Measurements from ENCODE around the gene UCK2.

The UCK2 gene

GRCh38 chr1:165875604-165876003, 48.2 kb downstream of the UCK2 start:
- TF ChIP-seq CTCF (IDR thresholded peaks at IDR 0.05; ENCODE audit: borderline replicate concordance, control extremely low read depth, extremely low read depth, insufficient read depth, missing control alignments): no peak
- in situ Hi-C loops (cut with MboI; ENCODE audit: low sequenced_read_pairs, unreplicated experiment): no loop called here

DNA sequence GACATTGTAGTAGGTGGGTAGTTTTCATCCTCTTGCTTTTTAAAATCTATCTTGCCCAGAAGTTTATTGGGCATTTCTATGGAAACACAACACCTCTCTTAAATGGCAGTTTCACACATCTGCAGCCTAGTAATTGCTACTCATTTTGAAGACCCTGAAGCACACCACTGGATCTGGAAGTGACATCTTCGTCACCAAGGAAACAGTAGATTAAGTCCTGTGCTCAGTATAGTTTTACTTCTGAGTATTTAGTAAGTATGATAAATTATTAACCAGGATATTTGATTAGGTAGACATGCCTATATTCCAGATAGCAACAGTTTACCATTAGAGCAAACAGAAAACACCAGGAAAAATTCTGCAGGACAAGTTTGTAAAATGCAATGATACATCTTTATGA, 48.7 kb downstream of the UCK2 start:
- no peak for DNase-seq (ENCODE audit: low spot score)
- in situ Hi-C loops (cut with MboI; ENCODE audit: low sequenced_read_pairs, unreplicated experiment): no loop called here
- TF ChIP-seq CTCF (IDR thresholded peaks at IDR 0.05; ENCODE audit: borderline replicate concordance, control extremely low read depth, extremely low read depth, insufficient read depth, missing control alignments): no peak

More at GRCh38 chr1:165875604-165876003, 48.2 kb downstream of the UCK2 start:
- DNase-seq (ENCODE audit: low spot score): no peak

- TF ChIP-seq CTCF (IDR thresholded peaks at IDR 0.05; ENCODE audit: borderline replicate concordance, control extremely low read depth, extremely low read depth, insufficient read depth, missing control alignments): no peak
- in situ Hi-C loops (cut with MboI; ENCODE audit: low sequenced_read_pairs, unreplicated experiment): no loop called here
- no peak for DNase-seq (ENCODE audit: low spot score)
These were observed 50.0 kb downstream of the UCK2 start for GRCh38 chr1:165877411-165877810.

GRCh38 chr1:165877940-165878556, 50.6 kb downstream of the UCK2 start:
- DNase-seq (ENCODE audit: low spot score): no peak
- TF ChIP-seq CTCF (IDR thresholded peaks at IDR 0.05; ENCODE audit: borderline replicate concordance, control extremely low read depth, extremely low read depth, insufficient read depth, missing control alignments): no peak
- in situ Hi-C loops (cut with MboI; ENCODE audit: low sequenced_read_pairs, unreplicated experiment): no loop called here

DNA sequence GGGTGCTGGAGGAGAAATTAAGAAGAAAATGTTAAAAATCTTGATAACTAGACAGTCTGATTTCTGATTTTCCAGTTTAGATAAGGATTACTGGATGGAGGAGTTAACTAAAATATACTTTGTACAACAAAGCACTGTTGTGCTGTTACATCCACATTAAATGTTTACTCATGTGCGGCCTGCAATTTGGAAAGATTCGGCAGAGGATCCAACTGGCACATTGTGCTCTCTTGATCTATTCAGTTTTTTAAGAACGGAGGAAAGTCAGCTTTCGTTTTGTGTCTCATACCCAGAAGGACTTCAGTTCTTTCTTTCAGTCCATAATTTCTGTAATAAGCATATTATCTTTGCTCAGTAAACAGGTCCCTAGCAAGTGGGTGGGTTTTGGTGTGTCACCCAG, 52.5 kb downstream of the UCK2 start:
- TF ChIP-seq CTCF (IDR thresholded peaks at IDR 0.05; ENCODE audit: borderline replicate concordance, control extremely low read depth, extremely low read depth, insufficient read depth, missing control alignments): no peak
- in situ Hi-C loops (cut with MboI; ENCODE audit: low sequenced_read_pairs, unreplicated experiment): no loop called here

DNA sequence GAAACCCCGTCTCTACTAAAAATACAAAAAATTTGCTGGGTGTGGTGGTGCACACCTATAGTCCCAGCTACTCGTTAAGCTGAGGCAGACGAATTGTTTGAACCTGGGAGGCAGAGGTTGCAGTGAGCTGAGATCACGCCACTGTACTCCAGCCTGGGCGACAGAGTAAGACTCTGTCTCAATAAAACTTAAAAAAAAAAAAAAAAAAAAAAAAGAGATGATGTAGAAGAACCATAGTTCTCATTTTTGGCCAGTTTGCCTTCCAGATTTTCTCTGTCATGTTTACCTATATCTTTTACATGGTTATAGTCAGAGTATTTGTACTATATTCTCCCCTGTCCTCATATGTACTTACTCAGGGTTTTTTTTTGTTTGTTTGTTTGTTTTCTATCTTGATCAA, 53.6 kb downstream of the UCK2 start:
- no peak for DNase-seq (ENCODE audit: low spot score)
- no peak for TF ChIP-seq CTCF (IDR thresholded peaks at IDR 0.05; ENCODE audit: borderline replicate concordance, control extremely low read depth, extremely low read depth, insufficient read depth, missing control alignments)
- in situ Hi-C loops (cut with MboI; ENCODE audit: low sequenced_read_pairs, unreplicated experiment): no loop called here

More for the DNA sequence above, 52.5 kb downstream of the UCK2 start:
- no peak for DNase-seq (ENCODE audit: low spot score)

All from GM13976 (cell line).